ENCODE data around the gene TEX13D. TPM values are rescaled to one million over a fixed set of nuclear protein-coding genes. Genes with fewer than 3 reads are reported as not detected.

TEX13D gene
- total RNA-seq, 2 donors from 2014 or later, result 0.09 to 0.18 TPM

Other genes with a start within 250 kb of the TEX13D start
- 10 to 100 TPM; 30.5 to 48.9 TPM for gene SH2D1A, start 13.9 kb downstream of the TEX13D start, total RNA-seq